CD4-positive, alpha-beta T cell treated with Interleukin-21 for 1 hour (primary cell): ENCODE results near the gene PPT2.
A peak's percentile ranks its signal among the peaks of the same experiment; 100 is the strongest.

ENCODE experiments used
- DNase-seq: peaks from one replicate; pipeline ENCODE4 v3.0.0-alpha.2; 2020

PPT2 gene, protein sequence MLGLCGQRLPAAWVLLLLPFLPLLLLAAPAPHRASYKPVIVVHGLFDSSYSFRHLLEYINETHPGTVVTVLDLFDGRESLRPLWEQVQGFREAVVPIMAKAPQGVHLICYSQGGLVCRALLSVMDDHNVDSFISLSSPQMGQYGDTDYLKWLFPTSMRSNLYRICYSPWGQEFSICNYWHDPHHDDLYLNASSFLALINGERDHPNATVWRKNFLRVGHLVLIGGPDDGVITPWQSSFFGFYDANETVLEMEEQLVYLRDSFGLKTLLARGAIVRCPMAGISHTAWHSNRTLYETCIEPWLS

GRCh38 chr6:32153564-32154513 is at the start of gene PPT2:
Gene PPT2, plus strand, starts transcription at chr6:32154141. Its CDS starts 454 bp downstream, at chr6:32154595.
- DNase-seq: peak; percentile 84

DNA sequence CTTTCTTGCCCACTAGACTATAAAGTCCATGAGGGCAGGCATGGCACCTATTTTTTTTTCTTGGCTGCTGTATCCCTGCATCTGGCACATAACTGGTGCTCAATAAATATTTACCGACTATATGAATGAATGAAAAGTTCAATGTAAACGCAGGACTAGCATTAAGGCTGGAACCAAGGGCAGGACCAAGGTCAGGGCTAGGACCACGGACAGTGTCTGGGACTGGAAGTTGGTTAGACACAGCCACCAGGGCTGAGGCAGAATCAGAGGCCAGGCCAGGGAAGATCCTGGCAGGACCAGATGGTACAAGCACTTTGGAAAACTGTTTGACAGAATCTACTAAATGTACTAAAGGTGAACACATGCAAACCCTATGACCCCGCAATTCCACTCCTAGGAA is 48.5 kb upstream of the PPT2 start:
- DNase-seq: no peak

GRCh38 chr6:32107406-32107805 is 46.5 kb upstream of the PPT2 start:
- no peak for DNase-seq

DNA sequence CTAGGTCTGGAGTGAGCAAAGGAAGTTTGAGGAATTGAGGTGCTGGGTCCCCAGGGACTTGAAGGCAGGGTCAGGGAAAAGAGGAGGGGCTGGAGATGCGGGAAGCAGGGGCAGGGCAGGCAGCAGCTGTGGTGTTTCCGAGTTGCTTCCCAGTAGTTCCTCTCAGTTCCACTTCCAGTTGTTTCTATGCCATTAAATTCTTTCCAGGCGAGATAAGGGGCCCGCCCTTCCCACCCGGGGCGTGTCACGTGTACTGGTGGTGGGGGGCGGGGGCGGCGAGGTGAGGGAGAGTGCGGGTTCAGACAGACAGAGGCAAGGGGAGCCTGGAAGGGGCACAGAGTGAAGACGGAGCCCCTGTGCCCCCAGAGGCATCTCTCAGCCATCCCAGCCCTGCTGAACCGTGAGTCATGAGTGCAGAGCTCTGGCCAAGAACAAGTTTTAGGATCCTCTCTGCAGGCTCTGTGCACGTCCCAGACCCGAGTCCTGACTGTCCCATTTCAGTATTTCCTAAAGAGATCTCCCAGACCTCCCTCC is 45.8 kb upstream of the PPT2 start:
- no peak for DNase-seq

DNA sequence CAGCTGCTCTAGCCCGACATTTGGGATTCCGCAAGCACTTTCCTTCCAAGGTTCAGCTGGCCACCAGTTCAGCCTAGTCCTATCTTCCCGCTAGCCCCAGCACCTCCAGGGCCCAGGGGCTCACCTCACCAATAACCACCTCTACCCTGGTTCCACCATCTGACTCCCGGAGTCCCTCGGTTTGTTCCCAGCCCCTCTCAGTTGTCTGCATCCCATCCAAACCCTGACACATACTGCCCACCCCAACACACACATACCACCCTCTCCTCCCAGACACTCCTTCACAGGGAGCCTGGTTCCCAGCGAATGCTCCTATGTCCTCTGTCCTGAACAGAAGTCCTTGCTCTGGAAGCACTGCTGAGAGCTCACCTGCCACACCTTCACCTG is 45.2 kb upstream of the PPT2 start:
- DNase-seq: no peak

- no peak for DNase-seq
Observed at GRCh38 chr6:32109114-32109764, 44.7 kb upstream of the PPT2 start, which contains the start of gene TNXB. Gene TNXB, minus strand, starts transcription at chr6:32109338. Its CDS starts 11,140 bp downstream, at chr6:32098198.

DNA sequence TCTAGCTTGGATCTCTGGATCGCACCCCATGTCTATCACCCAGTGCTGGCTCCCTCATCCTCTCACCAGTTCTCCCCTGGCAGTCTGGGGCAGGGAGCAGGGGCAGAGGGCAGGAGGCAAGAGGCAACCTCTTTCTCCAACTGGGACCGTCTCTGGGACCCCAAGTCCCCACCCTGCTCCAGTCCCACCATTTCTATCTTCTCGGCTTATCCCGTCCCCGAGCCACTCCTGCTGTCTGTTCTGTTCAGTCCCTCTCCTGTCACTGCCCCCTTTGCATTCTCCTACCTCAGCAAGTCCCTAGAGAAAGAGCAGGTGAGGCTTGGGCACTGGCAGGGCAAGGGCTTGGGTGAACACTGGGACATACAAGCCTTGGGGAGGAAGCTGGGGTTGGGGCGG is 44.2 kb upstream of the PPT2 start:
- DNase-seq: no peak

DNA sequence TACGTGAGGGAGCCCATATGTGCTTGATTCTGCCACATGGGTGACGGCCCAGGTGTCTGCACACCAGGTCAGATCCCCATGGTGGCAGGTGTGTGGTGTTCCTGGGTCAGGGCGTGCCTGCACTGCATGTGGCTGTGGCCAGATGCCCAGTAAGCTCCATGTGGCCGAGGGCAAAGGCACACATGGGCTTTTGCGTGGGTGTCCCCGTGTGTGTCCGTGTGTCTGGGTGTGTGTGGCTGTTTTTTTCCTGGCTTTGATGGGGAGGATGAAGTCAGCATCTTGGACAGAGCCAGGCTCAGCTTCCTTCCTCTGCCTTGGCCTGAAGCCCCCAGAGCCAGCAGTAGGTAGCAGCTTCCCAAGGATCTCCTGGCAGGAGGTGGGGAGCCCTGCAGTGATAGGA is 43.3 kb upstream of the PPT2 start:
- no peak for DNase-seq

DNA sequence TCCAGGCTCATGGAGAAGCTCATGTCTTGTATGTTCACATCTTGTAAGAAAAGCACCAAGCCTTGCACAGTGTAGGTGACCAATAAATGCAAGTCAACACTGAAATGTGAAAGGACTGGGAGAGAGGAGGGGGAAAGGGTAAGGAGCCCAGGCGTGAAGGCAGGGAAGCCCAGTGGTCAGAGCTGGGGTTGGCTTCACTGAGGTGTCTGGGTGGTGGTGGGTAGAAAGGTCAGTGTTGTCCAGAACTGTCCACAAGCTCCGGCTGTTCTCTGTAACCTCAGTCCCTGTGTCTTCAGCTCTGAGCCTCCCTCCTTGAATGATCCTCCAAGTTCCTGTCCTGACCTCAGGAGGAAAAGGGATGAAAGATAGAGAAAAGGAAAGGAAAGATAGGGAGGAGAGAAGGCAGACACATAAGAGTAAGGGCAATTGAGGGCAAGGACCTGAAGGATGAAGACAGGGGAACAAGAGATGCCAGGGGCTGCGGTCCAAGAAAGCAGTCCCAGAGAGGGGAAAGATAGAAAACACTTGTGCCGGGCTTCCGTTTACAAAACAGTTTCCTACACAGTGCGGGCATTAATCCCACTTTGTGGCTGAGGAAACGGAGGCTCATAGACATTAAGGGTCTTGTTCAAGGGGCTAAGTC is 42.4 kb upstream of the PPT2 start:
- no peak for DNase-seq

DNA sequence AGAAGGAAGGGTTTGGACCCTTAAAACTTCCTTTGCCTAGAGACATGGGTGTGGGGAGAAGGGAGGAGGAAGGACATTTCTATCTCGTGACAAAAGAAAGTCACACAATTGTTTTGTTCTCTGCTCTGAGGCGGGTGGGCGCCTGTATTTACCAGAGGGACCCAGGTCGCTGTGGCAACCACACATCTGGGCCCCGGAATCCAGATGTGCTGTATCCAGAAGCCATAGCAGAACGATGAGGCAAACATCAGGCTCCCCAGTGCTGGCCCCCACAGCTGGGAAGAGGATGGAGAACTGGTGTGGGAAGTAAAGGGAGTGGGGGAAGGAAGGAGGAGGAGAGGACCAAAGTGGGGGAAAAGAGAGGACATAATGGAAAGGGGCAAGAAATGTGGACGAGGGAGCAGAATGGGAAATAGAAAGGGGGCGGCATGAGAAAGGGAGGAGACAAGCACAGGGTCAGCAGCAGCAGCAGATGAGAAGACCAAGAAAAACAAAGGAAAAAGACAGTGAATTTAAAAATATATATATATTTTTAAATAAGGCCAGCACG is 41.4 kb upstream of the PPT2 start:
- no peak for DNase-seq

DNA sequence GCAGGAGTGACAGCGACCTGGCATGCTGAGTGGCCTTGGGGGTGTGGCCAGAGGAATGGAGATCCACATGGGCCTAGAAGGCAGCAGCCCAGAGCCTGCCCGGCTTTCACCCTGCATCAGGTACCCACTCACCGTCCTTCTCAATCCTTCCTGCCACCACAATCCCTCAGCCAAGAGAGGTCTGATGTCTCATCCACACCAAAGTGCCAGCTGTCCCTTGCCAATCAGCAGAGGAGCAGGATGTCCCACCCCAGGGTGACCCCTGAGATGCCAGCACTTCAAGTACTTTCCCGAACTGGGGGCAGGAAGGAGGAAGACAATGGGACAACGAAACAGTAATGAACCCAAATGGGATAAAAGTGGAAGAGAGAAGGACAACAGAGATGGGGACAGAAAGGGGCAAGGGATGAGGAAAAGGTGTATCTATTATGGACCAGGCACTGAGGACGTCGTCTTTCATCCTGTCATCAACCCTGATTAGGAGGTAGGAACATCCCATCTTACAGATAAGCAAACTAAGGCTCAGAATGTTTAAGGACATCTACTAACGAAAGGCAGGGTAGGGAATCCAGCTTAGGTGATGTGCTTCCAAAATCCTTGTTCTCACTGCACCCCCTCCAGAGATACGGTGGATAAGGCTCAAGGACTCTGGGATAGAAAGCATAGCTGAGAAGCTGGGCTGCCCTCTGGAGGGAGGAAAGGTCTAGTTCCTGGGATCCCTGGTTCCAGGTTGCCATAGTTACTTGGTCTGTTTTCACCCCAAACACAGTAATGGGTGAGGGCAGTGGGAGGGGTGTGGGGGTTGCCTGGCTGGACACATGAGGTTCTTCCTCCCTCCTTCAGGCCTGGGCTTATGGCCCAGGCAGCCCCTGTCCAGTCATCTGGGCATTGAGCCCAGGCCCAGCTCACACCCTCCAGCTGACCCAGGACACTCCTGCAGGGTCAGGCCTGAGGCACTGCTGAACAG is 40.3 kb upstream of the PPT2 start:
- no peak for DNase-seq

GRCh38 chr6:32114796-32115195 is 39.1 kb upstream of the PPT2 start:
- no peak for DNase-seq

DNA sequence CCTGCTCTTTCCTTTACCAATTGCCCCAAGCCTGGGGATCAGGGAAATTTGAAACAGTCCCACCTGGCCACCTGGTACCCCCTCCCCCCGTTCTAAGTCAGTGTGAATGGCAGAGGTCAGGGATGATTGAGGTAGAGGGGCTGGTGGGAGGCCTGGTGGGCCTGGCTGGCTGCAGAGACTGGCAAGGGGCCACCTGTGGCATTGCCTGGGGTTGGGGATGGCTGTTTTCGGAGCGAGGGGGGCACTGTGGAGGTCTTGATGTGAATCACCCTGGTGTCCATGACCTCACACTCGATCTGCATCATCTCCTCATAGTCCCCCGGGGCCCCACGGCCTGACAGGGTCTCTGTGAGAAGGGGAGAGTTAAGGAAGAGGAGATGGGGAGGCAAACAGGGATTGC is 38.3 kb upstream of the PPT2 start:
- DNase-seq: no peak

DNA sequence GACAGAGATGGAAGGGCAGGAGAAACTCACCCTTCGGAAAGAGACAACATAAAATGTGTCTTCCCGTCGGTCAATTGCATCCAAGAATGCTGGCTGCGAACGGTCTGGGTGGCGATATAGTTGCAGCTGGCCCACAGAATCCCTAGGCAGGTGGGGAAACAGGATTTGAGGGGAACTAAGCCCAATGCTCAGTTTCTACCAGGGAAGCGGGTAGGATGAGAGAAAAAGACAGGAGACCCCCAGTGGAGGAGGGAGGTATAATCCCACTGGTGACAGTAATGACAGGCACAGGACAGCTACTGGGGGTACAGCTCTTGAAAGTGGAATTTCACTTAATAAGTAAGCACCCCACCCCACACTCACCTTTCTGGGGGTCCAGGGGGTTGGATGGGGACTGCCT is 37.3 kb upstream of the PPT2 start:
- DNase-seq: no peak

DNA sequence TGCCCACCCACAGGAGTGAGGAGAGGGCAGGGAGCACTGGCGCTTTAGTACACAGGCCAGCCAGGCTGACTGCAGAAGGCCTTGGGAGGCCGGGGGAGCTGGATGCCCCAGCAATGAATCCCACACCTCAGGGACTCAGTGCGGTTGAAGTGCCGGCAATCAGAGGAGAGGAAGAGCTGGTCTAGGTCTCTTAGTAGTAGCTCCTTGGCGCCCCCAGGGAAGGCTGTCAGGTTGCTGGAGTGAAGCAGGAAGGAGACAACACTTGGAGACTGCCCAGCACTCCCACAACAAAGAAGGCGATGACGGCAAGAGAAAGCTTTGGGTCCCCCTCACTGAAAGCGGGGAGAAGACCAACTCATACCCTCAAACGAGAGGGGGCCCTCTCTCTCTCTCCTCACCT is 36.5 kb upstream of the PPT2 start:
- DNase-seq: no peak

DNA sequence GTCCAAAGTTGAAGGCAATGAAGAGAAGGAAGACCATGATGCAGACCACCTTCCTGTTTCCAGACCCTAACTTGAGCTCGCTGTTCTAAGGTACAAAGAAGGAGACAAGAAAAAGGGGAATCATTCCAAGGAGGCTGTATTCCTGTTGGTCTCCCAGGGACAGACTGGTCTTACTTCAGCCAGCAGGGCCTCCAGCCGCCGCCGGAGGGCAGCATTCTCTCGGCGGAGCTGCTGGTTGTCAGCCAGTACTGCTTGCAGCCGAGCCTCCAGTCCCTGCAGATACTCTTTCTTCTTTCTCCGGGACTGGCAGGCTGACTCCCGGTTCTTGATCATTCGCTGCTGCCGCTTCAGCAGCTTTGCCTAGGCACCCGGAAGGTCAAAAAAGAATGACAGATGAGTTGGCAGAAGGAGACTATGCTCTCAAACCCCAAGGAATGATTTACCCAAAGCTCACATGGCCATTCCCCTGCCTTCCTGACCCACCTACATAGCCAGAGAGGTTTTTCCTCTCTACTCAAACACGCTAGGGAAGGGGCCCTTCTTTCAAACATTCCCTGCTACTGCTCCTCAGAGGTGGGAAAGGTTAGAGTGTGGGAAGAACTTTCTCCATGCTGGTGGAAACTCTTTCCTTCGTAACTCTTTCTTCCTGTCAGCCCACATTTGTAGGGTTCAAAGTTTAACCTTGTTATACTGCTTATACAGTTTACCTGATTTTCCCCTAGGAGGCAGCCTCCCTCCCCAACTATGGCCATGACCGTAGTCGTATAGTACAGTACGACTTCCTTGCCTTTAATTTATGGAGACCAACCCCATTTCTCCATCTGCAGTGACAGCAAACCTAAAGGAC is 34.9 kb upstream of the PPT2 start:
- DNase-seq: peak; percentile 67

DNA sequence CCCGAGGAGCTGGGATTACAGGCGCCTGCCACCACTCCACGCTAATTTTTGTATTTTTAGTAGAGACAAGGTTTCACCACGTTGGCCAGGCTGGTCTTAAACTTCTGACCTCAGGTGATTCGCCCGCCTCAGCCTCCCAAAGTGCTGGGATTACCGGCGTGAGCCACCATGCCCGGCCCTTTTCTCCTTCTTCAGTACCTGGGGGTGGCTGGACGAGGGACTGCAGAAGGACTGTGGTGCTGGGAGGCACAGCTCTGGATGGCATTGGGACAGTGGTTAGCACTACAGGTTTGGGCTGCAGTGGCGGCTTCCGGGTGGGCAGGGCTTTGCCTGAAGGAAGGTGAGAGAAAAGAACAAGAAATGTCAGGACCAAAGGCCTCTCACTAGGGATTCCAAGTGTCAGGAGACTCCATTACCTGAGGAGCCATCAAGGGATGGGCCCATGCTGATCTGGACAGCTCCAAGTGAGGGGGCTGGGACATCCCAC is 33.3 kb upstream of the PPT2 start:
- DNase-seq: no peak

DNA sequence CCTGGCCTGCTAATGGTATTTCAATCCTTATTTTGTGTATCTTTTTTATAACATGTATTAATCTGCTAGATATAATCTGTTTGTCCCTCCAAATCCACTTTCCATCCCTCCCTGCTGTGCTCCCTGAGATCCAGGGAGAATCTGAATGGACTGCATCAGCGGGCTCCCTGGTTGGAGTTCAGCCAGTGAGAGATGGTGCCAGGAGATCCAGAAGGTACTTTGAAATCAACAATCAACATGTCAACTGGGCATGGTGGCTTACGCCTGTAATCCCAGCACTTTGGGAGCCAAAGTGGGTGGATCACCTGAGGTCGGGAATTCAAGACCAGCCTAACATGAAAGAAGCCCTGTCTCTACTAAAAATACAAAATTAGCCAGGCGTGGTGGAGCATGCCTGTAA is 30.3 kb upstream of the PPT2 start:
- no peak for DNase-seq

DNA sequence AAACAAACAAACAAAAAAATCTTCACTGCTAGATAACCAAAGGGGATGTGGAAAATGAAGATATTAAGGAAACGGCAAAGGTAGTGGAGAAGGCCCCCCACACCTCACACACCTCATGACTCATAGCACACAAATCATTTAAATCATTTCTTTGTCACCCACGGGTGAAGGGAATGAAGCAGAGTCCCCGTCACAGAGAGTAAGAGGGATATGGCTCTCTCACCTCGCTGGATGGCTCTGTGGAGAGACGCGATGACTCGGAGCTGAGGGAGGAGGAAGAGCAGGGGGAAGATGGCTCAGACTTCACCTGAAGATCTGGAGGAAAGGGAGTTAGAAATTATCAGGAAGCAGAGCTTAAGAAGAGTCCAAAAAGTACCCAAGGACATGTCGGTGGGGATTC is 27.1 kb upstream of the PPT2 start:
- DNase-seq: no peak

GRCh38 chr6:32127409-32127716 is 26.6 kb upstream of the PPT2 start:
- DNase-seq: no peak
